Lower leg skin (tissue), 4 donors: ENCODE measurements around the gene GALNT18. TPM values are rescaled to one million over a fixed set of nuclear protein-coding genes. Genes with fewer than 3 reads are reported as not detected.

ENCODE experiments used
- DNase-seq, 2 donors: peaks; one replicate each; pipeline ENCODE4 v3.0.0-alpha.2; 2019; ENCODE audit warnings: low spot score in 2 of 2
- H3K4me3 ChIP-seq: fragments of 200-600 bp; sonication (generic); 2 replicates; pipeline ENCODE4 v1.5.1; 2017; ENCODE audit warnings: mild to moderate bottlenecking, low read depth; ENCODE audit not compliant: poor library complexity, severe bottlenecking
- POLR2A ChIP-seq, 2 donors: fragments of 450-650 bp; IDR thresholded peaks; one replicate each; pipeline ENCODE4 v1.6.1; 2016 to 2017; ENCODE audit warnings: antibody characterized with exemption in 2 of 2, mild to moderate bottlenecking in 1 of 2, moderate library complexity in 1 of 2
- WGBS, 2 donors: methylation state at CpG; one replicate each; pipeline ENCODE4 v1.1.5; 2018; 5-methylcytosine and 5-hydroxymethylcytosine counted together
- intact Hi-C: fragments of 100-400 bp; cut with DNase I; formaldehyde crosslinking; loops from one replicate; pipeline ENCODE4 v1.15.0; 2023; ENCODE audit warnings: low total_unique reads
- total RNA-seq, 4 donors: library from RNA; depleted of rRNA; stranded (reverse); fragments of >200 nt; gene quantifications; one replicate each; pipeline ENCODE4 v1.1.0, GENCODE V29; 2016
- TF ChIP-seq, protein P1 (sequence below), 3 donors: fragments of 450-650 bp; IDR thresholded peaks; one replicate each; pipeline ENCODE4 v1.5.1; 2016; ENCODE audit warnings: antibody characterized with exemption in 3 of 3, mild to moderate bottlenecking in 3 of 3, moderate library complexity in 2 of 3

The GALNT18 gene
- total RNA-seq, 4 donors from 2014 or later = 11.5 to 33.0 (median 17.7) TPM

DNA sequence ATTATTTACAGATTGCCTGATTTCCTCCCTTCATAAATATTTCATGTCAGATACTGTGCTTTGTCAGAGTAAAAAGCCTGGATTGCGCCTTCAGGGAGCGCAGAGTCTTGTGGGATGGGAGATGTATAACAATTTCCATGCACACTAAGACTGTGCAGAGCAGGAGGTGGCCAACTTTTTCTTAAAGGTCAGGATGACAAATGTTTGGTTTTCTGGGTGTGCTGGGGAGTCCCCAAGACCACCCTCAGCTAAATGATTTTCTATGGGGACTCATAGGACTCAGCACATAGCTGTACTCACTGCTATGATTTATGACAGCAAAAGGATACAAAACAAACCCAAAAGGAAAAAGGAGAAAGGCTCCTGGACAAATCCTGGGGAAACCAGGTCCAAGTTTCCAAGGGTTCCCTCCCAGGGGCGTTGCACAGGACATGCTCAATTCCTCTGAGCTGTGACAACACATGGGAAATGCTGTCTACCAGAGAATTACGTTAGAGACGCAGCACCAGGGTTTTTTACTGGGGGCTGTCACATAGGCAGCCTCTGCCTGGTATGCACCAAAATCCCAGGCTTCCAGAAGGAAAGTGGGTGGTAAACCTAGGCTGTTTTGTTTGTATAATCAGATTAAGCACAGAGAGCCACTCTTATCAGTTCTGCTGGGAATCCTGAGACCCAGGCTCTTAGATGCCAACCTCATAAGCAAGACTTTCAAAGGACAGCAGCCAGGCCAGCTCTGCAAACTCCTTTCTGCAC, 327.8 kb downstream of the GALNT18 start:
- 75 to 86% methylated on average over 5 of the region's 5 CpGs for WGBS, 2 donors
- intact Hi-C loops = no loop called here

DNA sequence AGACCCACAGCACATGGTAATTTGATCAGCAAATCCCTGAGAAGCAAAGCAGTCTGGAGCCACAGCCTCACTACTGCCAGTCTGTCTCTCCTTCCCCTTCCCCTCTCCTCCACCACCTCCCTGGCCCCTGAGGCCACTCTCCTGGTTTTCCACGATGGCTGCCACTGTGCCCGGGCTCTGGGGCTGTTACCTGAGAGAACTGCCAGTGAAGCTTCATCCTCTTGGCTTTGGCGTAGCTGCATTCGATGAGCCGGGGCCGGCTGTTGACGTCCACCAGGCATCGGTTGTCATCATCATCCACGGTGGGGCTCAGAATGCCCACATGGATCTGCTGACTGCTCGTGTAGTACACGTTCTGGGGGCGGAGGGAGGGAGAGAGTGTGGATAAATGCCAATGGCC, 329.0 kb downstream of the GALNT18 start:
- peak in 1 of 2 donors; percentile 56 for DNase-seq
- no peak overlapping the region for H3K4me3 ChIP-seq
- TF ChIP-seq POLR2A (IDR thresholded peaks at IDR 0.05) = no peak
- TF ChIP-seq, protein P1, sequence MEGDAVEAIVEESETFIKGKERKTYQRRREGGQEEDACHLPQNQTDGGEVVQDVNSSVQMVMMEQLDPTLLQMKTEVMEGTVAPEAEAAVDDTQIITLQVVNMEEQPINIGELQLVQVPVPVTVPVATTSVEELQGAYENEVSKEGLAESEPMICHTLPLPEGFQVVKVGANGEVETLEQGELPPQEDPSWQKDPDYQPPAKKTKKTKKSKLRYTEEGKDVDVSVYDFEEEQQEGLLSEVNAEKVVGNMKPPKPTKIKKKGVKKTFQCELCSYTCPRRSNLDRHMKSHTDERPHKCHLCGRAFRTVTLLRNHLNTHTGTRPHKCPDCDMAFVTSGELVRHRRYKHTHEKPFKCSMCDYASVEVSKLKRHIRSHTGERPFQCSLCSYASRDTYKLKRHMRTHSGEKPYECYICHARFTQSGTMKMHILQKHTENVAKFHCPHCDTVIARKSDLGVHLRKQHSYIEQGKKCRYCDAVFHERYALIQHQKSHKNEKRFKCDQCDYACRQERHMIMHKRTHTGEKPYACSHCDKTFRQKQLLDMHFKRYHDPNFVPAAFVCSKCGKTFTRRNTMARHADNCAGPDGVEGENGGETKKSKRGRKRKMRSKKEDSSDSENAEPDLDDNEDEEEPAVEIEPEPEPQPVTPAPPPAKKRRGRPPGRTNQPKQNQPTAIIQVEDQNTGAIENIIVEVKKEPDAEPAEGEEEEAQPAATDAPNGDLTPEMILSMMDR (IDR thresholded peaks at IDR 0.05) = no peak
- 83% methylated on average over 12 of the region's 12 CpGs for WGBS, 2 donors
- intact Hi-C loops = no loop called here

More for the DNA sequence above, 327.8 kb downstream of the GALNT18 start:
- DNase-seq = peak in 1 of 2 donors; percentile 15
- H3K4me3 ChIP-seq = no peak overlapping the region
- TF ChIP-seq, protein P1 (IDR thresholded peaks at IDR 0.05) = no peak

DNA sequence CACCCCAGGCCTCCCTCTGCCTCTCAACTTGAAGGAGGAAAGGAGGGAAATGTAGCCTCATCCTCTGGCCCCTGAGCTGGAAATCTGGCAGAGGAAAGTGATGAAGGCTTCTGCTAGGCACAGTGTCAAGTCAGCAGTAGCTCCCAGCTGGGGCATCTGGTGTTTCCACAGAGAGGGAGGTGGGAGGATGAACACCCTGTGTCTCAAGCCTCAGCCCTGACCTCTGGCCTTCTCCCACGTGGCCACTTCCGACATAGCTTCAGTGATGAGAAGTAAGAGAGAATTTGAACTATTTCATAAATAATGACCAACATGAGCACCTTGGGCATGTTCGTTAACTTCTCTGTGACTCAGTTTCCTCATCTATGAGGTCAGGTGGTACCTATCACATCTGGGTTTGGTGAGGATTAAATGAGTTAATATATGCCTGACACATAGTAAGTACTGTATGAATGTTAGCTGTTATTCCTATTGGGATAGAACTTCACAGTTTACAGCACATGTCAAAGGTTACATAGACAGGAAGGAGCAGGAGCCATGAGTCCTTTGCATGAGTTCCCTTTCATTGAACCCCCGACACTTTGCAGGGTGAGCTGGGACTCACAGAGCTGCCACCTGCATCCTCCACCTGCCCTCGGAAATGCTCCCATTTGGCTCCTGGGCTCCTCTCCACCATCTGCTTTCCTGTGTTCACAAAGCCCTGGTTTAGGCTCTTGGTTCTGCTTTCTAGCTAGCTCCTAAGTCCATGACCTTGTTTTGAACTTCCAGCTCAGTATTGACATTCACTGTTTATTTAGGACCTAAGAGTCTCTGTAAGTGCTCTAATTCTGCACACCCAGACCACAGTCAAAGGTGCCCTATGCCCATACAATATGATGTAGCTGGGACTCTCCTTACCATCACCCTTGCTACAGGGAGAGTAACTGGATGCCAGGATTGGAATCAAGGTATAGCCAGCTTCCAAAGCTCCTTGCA, 330.5 kb downstream of the GALNT18 start:
- 85 to 92% methylated on average over 5 of the region's 5 CpGs for WGBS, 2 donors
- intact Hi-C loops = no loop called here
- DNase-seq = no peak
- H3K4me3 ChIP-seq = no peak overlapping the region
- no peak for TF ChIP-seq POLR2A (IDR thresholded peaks at IDR 0.05)
- TF ChIP-seq, protein P1 (IDR thresholded peaks at IDR 0.05) = no peak

DNA sequence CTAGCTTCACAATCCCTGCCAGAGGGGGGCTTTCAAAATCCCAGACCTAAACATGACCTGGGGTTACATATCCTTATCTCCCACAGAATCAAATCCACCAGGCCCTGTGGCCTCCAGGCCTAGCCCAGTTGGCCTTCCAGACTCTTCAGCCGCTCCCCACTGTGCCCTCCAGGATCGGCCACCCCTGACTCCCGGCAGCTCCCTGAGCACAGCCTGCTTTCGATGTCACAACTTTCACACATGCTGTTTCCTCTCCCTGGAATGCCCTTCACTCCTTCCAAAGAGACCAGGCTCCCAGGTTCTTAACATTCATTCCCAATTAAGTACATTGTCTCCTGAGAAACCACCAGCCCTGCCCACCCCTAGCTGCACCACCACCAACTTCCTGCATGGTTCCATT, 331.5 kb downstream of the GALNT18 start:
- WGBS, 2 donors = 86 to 98% methylated on average over 4 of the region's 4 CpGs
- no peak overlapping the region for H3K4me3 ChIP-seq
- DNase-seq = no peak
- intact Hi-C loops = no loop called here
- no peak for TF ChIP-seq POLR2A (IDR thresholded peaks at IDR 0.05)
- TF ChIP-seq, protein P1 (IDR thresholded peaks at IDR 0.05) = no peak

DNA sequence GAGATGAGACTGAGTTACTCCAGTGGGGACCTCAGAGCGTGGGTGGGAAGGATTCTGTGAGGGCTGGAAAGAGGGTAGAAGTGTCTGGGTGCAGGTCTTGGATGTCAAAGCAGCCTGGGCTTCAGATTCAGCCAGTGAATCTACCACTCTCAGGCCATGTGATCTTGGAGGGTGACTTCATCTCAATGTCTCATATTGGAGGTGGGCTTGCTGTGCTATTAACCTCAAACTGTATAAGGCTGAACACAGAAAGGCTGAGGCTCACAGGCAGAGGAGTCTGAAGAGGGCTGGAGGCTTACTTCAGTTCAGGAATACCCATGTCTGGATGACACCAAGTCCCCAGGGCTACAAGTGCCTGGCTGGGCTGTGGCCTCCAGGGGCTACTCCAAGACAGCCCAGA, 332.1 kb downstream of the GALNT18 start:
- TF ChIP-seq POLR2A (IDR thresholded peaks at IDR 0.05) = no peak
- TF ChIP-seq, protein P1 (IDR thresholded peaks at IDR 0.05) = no peak
- WGBS, 2 donors = 93 to 100% methylated on average over 1 of the region's 1 CpG
- DNase-seq = no peak
- no peak overlapping the region for H3K4me3 ChIP-seq
- intact Hi-C loops = no loop called here
